ENCODE results near the gene AQP12B.
A peak's percentile ranks its signal among the peaks of the same experiment; 100 is the strongest.

Gene AQP12B

GRCh38 chr2:240717681-240718581 lies 35.2 kb upstream of the AQP12B start:
- no peak for DNase-seq

DNA sequence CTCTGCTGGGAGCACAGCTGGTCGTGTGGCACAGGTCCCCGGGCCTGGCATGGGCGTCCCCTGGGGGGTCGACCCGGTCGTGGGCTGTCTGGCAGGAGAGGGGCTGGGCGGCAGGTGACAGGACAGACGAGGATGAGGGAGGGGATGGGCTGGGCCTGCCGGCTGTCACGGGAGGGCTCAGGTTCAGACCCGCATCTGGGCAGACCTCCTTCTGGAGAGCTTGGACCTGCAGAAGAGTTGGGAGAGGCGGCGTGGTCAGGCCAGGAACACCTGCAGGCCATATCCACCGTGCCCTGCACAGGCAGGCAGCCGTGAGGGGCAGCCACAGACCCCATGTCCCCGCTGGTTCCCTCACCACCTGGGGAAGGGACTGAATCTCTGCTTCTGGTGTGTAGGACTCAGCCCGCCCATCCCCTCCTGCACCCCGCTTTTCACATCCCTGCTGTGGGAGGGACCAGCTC lies 34.5 kb upstream of the AQP12B start:
- no peak for DNase-seq

- no peak for DNase-seq
These were observed 33.6 kb upstream of the AQP12B start for GRCh38 chr2:240716130-240716798.

GRCh38 chr2:240714747-240715725 lies 32.4 kb upstream of the AQP12B start:
- peak; percentile 49 for DNase-seq

DNA sequence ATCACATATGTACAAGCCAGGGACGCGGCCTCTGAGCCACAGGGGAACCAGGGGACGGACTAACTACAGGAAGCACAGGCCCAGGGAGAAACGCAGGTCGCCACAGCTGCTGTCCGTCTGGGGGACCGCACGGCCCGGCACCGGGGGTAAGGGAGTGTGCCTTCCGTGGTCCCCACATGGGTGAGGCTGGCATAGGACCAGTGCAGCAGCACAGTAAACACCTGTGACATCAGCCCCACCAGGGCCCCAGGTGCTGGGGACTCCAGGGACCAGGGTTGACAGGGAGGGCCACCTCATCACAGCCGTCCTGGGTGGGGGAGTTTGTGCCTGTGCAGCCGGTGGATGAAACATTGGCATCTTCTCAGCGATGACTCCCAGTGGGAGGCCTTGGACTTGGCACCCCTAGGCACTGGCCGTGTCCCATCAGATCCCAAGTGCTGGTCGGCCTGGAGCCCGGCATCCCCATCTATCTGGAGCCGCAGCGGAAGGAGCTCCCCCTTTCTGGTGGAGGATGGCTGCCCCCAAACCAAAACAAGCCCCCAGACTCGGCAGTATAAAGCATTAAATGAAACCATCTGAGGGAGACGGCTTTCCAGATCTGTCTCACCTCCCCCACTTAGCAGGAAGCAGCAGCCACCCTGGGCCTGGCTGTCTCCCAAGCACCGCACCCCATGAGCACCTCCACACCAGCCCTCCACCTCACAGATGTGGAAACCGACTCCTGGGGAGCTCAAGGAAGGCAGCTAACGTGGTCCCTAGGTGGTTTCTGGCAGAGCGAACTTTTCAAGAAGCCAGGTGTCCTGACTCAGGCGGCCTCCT lies 31.5 kb upstream of the AQP12B start:
- DNase-seq, result peak; percentile 46

DNA sequence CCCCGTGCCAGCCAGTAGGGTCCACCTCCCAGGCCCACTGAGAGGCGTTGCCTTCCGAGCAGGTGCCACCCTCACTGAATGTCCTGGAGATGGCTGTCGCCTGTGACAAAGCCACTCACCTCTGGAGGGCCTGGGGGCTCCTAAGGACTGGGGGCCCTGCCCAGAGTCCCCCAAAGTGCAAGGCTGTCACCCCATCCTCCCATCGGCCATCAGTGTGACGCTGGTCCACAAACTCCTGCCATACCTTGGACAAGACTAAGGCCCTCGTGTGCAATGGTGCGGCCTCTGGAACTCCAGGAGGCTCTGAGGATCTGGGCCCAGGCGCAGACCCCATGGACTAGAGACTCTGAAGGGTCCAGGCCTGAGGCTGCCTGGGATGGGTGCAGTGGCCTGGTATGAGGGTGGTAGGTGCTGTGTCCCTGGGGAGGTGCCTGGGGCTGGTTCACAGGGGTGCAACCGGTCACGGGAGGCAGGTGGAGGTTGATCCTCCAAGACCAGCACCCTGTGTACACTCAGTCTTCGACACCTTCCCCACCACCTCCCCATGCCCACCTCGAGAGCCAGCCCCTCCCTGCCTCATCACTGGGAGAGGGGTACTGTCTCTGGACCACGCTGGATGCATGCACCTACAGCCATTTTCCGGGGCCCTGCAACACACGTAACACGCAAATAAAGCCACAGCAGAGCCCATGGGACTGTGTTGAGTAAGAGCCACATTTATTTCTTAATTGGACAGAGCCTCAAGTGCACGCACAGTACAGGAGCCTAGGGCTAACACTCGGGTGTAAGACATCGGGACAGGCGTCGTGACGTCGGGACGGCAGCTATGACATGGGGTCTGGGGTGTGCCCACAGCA lies 30.6 kb upstream of the AQP12B start:
- peak; percentile 57 for DNase-seq

DNA sequence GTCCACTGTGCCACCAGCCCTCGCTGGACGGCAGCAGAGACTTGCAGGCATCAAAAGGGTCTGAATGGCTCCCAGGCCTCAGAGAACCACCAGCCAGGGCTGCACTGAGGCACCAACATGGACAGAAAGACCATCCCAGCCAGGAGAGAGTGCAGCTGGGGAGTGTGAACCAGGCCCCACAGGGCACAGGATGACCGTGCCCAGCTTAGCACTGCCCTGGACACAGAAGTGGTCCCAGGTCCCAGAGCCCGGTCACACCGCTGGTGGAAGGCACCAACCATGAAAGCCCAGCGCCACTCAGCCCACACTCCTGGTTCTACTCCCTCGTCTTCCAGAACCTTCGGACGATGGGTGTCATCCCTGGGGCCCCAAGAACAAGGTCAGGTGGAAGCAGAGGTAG lies 29.4 kb upstream of the AQP12B start:
- no peak for DNase-seq

DNA sequence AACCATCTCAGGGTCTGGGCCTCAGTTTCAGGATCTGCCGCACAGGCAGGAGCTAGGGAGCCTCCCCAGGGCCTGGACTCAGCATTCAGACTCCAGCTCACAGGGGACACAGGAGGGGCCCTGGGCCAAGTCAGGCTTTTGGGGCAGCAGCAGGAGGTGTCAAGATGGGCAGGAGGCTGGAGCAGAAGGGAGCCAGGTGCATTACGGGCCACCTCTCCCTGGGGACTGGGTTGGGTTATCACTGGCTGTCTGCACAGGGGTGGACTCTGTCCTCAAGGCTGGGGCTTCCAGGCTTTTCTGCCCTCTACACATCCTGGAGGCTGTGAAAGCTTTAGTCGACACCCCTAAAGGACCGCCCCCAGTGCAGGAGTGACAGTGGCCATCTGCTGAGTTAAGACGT lies 29.0 kb upstream of the AQP12B start:
- peak; percentile 29 for DNase-seq

- DNase-seq, result no peak
These were observed 28.6 kb upstream of the AQP12B start for GRCh38 chr2:240711296-240711695.

- DNase-seq, result no peak
These were observed 25.8 kb upstream of the AQP12B start for GRCh38 chr2:240708457-240708856.

GRCh38 chr2:240707821-240708220 lies 25.1 kb upstream of the AQP12B start:
- no peak for DNase-seq

GRCh38 chr2:240707043-240707756 lies 24.5 kb upstream of the AQP12B start:
- DNase-seq, result no peak

DNA sequence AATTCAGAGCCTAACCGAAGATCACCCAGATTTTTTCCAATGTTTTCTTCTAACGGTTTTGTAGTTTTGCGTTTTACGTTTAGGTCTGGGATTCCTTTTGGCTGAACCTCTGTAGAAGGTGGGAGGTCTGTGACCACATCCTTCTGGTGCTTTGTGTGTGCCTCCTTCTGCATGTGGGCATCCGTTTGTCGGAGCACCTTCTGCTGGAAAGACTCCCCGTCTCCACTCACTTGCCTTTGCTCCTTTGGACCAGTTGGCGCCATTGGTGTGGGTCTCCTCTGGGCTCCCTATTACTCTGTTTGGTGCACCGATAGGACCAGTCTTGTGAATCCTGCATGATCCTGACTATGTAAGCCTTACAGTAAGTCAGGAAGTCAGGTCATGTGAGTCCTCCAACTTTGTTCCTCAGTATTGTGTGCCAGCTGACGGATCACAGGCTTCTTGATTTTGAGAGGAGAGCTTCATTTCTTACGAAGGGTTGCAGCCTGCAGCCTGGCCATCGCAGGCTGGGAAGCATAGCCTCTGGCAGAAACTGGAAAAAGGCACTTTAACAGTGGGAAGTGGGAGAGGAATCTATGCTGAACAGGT lies 22.6 kb upstream of the AQP12B start:
- no peak for DNase-seq

GRCh38 chr2:240704651-240705050 lies 22.0 kb upstream of the AQP12B start:
- DNase-seq, result no peak

DNA sequence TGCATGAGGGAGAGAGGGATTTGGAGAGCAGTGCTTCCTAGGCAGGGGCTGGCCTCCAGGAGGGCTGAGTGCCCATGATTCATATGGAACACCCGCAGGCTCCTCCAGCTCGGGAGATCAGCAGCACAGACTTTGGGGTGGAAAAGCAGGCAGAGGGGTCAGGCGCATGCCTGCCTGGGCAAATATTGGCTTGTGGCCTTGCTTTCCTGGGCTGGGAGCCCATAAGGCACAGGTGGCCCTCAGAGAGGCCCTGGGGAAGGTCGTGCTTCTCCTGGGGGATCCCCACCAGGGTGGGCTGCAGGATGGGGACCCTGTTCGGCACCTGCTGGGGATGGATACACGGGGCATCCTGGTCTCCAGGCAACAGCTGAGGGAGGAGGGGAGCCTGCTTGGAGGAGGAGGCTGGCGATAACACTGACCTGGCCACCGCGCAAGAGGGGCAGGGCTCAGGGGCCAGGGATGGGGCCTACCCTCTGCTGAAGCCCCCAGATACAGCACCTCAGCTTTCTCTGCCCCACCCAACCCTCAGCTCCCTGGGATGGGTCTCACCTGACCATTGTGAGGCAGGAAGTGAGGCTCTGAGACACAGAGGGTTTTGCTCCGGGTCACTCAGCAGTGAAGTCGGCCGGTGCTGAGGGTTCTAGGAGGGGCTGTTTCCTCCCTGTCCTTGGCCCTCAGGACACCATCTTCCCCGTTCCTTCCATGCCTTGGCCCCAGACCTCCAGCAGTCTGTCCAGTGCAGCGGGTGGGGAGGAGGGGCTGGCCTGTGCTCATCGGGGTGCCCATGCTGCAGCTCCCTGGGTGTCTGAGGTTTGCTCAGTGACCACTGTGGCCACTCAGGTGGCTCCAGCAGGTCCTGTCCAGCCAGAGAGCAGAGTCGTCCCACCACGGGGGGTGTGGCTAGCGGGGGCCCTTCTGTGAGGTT lies 21.0 kb upstream of the AQP12B start:
- DNase-seq, result no peak

- DNase-seq, result no peak
These were observed 19.9 kb upstream of the AQP12B start for GRCh38 chr2:240702640-240703011.

GRCh38 chr2:240701736-240702639 lies 19.3 kb upstream of the AQP12B start:
- no peak for DNase-seq
